ENCODE results near the gene MEX3C. TPM values are rescaled to one million over a fixed set of nuclear protein-coding genes. Genes with fewer than 3 reads are reported as not detected.

The MEX3C gene
- total RNA-seq, 1 donor from 2014 or later: 24.8 TPM

DNA sequence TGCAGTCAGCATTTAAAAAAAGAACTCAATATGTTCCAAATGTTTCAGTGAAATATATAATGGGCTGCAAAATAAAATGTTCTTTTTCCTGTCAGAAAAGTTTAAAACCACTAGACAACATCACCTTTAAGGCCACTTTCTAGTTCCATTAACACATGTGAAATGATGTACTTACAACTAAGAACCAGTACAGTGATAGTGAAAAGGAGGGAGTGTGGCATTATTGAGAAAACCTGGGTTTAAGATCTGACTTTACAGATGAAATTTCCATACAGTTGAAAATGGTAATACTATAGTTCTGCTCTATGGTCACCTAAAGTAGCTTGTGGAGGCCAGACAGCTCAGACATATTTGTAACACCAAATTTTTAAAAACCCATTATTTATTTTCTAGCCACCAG lies 14.7 kb downstream of the MEX3C start:
- no peak for DNase-seq
- intact Hi-C loops (cut with DNase I): no loop called here
- peaks cover 11% of the 10 kb centered on the region for H3K4me1 ChIP-seq
- no peaks in the 10 kb centered on the region for H3K27me3 ChIP-seq
- H3K36me3 ChIP-seq: no peaks in the 10 kb centered on the region
- H3K27ac ChIP-seq: no peak overlapping the region
- H3K4me3 ChIP-seq: no peak overlapping the region
- TF ChIP-seq, protein P1, sequence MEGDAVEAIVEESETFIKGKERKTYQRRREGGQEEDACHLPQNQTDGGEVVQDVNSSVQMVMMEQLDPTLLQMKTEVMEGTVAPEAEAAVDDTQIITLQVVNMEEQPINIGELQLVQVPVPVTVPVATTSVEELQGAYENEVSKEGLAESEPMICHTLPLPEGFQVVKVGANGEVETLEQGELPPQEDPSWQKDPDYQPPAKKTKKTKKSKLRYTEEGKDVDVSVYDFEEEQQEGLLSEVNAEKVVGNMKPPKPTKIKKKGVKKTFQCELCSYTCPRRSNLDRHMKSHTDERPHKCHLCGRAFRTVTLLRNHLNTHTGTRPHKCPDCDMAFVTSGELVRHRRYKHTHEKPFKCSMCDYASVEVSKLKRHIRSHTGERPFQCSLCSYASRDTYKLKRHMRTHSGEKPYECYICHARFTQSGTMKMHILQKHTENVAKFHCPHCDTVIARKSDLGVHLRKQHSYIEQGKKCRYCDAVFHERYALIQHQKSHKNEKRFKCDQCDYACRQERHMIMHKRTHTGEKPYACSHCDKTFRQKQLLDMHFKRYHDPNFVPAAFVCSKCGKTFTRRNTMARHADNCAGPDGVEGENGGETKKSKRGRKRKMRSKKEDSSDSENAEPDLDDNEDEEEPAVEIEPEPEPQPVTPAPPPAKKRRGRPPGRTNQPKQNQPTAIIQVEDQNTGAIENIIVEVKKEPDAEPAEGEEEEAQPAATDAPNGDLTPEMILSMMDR (IDR thresholded peaks at IDR 0.05): no peak
- H3K9me3 ChIP-seq: no peaks in the 10 kb centered on the region
- no peak for ATAC-seq

DNA sequence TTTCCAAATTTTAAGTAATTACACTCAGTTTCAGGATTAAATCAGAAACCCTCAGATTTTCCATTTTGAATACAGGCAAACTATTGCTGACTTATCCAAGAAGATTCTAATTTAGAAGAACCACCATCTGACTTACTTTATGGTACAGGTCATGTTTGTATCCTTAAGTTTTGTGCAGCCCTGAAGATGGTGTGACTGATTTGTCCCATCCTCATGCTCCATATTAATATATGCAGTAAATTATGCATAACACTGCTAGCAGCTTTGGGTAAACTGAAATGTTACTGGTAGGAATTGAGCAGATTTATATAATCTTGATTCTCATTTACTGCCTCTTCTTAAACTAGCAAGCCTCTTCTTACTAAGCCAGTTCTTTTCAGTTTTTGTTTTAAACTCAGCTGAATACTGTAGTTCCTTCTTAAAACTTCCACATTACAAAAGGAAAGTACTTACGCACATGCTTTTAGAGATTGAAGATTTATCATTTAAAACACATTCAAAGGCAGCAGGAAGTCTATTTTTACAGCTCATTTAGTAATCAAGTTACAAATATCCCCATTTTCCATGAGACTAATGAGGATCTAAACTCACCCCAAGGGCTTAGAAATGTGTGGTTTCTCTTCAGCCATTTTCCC lies 25.7 kb downstream of the MEX3C start:
- H3K4me3 ChIP-seq: no peak overlapping the region
- H3K27me3 ChIP-seq: no peaks in the 10 kb centered on the region
- H3K9me3 ChIP-seq: no peaks in the 10 kb centered on the region
- no peak overlapping the region for H3K27ac ChIP-seq
- intact Hi-C loops (cut with DNase I): no loop called here
- TF ChIP-seq, protein P1 (IDR thresholded peaks at IDR 0.05): no peak
- DNase-seq (no peak), ATAC-seq (no peak)
- H3K36me3 ChIP-seq: peaks cover 22% of the 10 kb centered on the region
- no peaks in the 10 kb centered on the region for H3K4me1 ChIP-seq

DNA sequence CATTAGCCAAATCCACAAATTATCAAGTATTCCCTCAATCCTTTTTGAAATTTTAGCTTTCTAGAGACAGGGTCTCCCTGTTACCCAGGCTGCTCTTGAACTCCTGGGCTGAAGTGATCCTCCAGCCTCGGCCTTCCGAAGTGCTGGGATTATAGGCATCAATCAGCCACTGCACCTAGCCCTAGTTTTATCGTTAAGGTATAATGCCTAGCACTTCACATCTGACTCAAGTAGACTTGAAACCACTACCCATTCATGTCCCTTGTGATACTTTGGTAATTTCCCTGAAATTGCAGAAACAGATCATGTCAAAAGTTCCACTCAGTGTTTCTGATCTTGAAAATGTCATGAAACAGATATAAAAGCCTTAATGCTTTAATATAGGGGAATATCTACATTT lies 26.3 kb downstream of the MEX3C start:
- peaks cover 17% of the 10 kb centered on the region for H3K36me3 ChIP-seq
- H3K9me3 ChIP-seq: no peaks in the 10 kb centered on the region
- H3K4me1 ChIP-seq: no peaks in the 10 kb centered on the region
- intact Hi-C loops (cut with DNase I): no loop called here
- no peaks in the 10 kb centered on the region for H3K27me3 ChIP-seq
- no peak overlapping the region for H3K4me3 ChIP-seq
- DNase-seq (no peak), ATAC-seq (no peak)
- H3K27ac ChIP-seq: no peak overlapping the region
- TF ChIP-seq, protein P1 (IDR thresholded peaks at IDR 0.05): no peak

DNA sequence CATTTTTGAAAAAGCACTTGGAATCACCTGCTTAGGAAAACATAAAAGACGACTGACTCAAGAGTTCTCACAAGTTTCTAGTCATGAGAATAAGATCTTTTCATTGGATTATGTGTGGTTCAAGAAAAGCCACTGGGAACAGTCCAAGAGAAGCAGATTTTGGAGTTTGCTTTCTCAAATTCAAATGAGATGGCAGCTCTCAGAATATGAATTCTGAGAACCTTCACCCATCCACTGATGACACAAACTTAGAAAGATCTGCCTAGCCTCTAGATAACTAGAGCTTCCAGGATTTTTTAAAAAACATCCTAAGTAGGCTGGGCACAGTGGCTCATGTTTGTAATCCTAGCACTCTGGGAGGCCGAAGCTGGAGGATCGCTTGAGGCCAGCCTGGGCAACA lies 26.8 kb downstream of the MEX3C start:
- intact Hi-C loops (cut with DNase I): no loop called here
- Histone ChIP-seq H3K27me3 (no peaks in the 10 kb centered on the region), H3K36me3 (peaks cover 11% of the 10 kb centered on the region), H3K4me3 (no peak overlapping the region), H3K27ac (no peak overlapping the region), H3K9me3 (no peaks in the 10 kb centered on the region), H3K4me1 (no peaks in the 10 kb centered on the region)
- no peak for DNase-seq
- TF ChIP-seq, protein P1 (IDR thresholded peaks at IDR 0.05): no peak
- ATAC-seq: no peak

DNA sequence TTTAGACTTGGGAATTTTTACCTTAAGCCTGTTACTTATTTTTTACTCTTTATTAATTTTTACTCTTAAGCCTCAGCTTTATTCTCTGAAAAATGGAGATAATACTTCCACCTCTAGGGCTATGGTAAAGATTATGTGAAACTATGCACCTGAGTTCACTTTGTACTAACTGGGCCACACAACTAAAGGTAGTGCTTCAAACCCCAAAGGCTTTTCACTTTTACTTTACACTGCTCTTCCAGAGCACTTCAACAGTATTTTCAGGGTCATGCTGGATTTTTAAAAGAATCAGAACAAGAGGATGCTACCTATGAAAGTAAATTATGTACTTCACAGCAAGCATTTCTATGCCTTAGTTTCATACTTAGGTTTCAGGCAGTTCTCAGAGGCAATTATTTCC lies 27.8 kb downstream of the MEX3C start:
- TF ChIP-seq, protein P1 (IDR thresholded peaks at IDR 0.05): no peak
- Histone ChIP-seq H3K27me3 (no peaks in the 10 kb centered on the region), H3K9me3 (no peaks in the 10 kb centered on the region), H3K27ac (no peak overlapping the region), H3K4me3 (no peak overlapping the region), H3K4me1 (no peaks in the 10 kb centered on the region), H3K36me3 (peaks cover 4% of the 10 kb centered on the region)
- ATAC-seq (no peak), DNase-seq (no peak)
- intact Hi-C loops (cut with DNase I): no loop called here

Data from upper lobe of right lung (tissue), 1 donor.